HuH-7.5 (cell line): Measurements from ENCODE around the gene LIN7B.

Source experiments
- DNase-seq: peaks from one replicate; pipeline ENCODE4 v3.0.0; 2011; ENCODE audit warnings: low spot score

LIN7B gene

DNA sequence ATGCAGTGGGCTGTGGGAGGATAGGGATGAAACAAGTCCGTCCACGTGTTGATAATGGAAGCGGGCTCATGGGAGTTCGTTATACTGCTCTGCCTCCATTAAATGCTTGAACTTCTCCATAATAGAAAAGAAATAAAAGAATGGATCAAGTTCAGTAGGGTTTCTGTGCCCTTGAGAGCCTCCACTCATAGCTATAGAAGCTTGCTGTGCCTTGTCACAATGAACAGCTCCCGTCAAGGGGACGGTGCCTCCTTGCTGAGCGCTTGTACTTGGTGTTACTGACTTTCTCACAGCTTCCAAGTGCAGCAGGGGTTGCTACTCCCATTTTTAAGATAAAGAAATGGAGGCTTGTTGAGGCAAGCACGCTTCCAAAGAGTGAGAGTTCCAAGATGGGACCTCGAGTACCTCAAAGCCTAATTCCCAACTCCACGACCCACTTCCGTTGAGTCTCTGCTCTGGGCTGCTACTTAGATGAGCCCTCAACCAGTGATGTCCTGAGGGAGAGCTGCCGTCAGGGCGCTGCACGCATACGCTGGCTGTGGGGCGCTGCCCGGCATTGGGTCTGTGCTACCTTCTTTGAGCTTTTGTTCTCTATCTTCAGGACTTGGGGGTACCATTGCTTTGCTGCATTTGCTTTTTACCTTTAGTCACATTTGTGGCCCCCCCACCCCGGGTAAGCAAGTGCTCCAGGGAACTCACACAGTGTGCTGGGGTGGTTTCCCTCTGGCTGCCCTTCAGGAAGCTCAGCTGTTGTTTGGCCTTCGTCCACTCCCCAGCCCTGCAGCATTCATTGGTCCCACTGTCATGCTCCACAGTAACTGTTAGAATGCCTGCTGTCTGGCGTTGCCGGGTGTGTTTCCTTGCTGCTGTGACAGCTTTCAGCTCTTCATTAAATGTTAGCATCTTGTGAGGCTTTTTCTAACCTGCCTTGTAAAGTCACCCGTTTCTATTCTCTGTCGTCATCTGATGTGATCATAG is 19.4 kb upstream of the LIN7B start:
- DNase-seq, result no peak

DNA sequence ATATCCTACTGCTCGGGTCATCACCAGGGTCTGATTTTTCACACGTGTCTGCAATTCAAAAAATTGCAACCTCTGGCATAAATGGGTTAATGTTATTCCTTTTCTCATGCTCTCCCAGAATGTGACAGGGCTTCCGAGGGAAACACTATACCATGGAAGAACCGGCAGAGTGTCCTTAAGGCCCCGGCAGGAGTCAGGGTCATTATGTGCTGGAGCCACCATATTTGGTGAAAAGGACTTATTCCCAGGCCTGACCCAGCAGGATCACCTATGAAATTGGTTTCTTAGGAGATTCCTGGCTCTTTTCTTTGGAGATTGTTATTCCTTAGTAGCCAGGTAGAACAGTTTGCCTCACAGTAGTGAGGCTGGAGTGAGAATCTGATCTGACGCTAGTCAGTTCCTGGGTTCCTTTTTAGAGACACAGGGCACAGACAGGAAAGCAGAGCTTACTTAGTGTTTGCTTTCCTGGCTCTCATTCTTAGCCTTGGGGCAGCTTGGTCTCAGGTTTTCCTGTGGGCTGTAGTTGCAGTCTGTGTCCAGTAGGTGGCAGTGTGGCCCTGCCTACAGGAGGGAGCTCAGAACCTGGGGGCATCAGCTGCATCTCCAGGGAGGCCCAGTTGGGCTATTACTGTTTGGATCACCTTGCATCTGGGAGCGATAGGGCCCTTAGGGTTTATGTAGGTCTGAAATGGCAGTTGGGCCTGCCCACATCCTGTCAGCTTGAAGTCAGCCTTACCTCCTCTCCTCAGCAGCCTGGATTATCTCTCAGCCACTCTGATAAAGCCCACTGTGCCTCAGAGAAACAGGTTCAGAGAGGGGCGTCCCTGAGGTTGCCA is 16.5 kb upstream of the LIN7B start:
- DNase-seq, result peak; percentile 79

DNA sequence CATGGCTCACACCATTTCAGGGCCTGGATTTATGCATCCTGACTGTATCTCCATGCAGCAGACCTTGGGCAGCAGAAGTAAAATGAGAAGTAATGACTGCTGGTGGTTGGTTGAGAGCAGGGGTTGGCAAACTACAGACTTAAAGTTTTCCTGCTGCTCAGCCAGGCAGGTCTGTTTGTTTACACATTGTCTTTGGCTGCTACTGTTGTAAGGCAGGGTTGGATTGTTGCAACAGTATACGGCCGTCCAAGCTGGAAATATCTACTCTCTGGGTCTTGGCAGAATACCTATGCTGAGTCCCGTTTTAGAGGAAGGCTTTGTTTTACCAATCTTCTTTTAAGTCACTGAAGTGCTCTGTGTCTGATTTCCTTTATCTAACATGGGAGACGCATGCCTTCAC is 15.4 kb upstream of the LIN7B start:
- DNase-seq, result no peak

DNA sequence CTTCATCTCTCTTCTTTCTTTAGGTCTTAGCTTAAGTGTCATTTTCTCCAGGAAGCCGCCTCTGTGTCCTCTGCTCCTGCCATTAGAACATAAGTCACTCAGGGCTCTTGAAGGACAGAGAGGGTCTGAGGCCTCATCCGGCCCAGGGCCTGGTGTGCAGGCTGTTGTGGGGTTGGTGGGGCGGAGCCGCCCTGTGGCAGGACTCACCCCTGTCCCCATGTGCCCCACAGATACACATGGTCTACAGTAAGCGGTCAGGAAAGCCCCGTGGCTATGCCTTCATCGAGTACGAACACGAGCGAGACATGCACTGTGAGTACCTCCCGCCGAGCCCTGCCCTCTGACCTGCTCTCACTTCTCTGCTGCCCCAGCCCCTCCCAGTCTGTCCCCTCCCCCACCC is 13.0 kb upstream of the LIN7B start:
- DNase-seq, result no peak

DNA sequence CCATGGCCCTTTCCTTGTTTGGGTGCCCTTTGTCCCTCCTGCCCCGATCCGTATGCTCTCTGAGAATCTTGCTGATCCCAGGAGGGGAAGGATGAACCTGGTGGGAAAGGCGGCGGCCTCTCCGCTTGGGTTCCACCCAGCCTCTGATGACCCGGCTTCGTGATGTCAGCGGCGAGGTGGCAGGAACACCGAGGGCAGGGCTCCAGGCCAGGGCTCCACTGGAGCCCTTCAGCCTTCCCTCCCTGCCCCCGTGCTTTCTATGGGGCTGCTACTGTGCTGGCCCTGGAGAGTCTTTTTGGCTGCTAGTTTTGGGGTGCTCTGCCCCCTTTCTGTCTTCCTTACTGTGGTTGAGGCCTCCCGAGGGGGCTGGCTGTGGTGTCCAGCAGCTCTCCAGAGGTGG is 11.9 kb upstream of the LIN7B start:
- no peak for DNase-seq

DNA sequence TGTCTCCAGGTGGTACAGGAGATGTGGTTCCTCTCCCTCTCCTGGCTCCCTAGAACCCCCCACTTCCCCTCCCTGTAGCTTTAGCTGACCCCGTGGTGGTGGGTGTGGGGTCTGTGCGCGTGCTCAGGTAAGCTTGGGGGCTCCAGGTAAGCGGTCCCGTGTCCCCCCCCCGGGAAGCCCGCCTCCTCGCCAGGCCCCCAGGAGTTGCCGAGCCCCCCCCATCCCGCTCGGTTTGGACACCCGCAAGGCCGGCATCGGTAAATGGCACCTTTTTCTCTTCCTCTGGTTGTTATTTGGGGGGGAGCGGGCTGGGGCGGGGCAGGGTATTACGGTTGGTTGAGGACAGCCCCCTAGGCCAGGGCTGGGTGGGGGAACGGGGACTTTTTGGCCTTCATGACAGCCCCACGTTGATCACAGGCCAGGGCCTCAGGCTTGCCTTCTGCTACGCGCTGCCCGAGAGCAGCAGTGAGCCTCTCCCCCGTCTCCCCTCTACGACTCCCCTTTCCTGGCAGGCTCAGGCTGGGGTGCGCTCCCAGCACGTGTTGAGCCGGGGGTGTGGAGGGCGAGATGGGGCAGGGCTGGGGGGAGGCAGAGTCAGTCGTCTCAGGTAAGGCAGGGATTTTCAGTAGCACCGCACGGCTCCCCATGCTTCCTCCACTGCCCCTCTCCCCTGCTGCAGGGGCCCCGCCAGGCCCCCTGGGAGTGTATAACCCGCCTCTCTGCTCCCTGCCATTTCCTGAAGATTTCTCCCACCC is 10.7 kb upstream of the LIN7B start:
- DNase-seq, result no peak

DNA sequence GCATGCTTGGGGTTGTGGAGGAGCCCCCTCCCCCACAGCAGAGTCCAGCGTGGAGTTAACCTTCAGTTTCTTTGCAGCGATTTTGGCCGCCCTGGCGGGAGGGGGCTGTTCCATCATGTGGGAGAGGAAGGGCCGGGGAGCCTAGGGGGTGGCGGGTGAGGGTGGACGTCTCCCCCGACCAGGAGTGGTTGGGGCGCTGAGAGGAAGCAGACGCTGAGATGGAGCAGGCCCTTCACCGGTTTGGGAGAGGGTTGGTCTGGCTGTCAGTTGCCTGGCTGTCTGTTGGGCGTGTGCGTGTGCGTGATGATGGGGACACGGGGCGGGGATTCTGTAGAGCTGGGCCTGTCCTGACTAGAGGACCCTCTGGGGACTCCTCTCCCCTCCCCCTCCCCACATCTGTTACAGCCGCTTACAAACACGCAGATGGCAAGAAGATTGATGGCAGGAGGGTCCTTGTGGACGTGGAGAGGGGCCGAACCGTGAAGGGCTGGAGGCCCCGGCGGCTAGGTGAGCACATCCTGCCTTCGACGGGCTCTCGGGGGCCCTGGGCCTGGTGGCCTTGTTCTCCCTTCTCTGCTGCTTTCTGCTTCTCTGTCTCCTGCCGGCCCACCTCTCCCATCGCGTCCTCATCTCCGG is 9.8 kb upstream of the LIN7B start:
- no peak for DNase-seq

DNA sequence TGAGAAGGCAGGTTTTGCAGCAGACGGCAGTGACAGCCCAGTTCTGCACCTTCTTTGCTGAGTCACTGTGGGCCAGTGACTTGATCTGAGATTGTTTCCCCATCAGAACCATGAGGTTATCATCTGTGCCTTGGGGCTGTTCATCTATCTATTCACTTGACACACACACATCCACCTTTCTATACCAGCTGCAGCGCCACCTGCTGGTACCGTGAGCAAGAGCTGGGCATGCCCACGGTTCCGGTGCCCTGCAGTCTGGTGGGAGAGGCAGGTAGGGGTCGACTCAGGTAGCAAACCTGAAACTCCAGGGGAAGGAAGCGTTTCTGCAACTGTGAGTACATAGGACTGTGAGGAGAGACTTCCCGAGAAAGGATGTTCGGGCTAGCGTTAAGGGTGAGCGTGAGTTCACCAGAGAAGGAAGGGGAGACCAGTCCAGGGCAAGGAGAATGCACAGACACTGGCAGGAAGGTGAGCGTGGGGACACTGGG is 7.5 kb upstream of the LIN7B start:
- peak; percentile 71 for DNase-seq

DNA sequence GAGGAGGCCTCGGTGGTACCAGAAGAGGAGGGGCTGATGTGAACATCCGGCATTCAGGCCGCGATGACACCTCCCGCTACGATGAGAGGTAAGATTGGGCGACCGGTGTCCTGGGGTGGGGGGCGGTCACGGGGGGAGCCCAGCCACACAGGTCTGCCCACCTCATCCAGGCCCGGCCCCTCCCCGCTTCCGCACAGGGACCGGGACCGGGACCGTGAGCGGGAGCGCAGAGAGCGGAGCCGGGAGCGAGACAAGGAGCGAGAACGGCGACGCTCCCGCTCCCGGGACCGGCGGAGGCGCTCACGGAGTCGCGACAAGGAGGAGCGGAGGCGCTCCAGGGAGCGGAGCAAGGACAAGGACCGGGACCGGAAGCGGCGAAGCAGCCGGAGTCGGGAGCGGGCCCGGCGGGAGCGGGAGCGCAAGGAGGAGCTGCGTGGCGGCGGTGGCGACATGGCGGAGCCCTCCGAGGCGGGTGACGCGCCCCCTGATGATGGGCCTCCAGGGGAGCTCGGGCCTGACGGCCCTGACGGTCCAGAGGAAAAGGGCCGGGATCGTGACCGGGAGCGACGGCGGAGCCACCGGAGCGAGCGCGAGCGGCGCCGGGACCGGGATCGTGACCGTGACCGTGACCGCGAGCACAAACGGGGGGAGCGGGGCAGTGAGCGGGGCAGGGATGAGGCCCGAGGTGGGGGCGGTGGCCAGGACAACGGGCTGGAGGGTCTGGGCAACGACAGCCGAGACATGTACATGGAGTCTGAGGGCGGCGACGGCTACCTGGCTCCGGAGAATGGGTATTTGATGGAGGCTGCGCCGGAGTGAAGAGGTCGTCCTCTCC is 6.3 kb upstream of the LIN7B start:
- no peak for DNase-seq

DNA sequence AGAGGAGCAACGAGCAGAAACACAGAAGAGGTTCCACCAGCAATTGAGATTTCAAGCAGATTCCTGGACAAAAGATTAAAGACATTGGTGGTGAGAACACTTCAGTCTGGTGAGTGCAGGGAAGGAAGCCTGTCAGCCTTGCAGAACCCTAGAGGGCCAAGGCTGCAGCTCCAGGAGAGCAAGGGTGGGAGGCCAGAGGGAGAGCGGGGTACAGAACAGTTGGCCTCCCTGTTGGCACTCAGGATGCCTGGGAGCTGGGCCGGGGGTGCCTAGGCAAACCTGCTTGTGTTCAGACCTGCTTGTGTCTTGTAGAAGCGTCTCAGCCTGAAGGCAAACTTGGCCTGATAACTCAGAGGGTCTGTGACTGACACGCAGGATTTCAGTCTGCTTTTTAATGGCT is 5.1 kb upstream of the LIN7B start:
- no peak for DNase-seq

DNA sequence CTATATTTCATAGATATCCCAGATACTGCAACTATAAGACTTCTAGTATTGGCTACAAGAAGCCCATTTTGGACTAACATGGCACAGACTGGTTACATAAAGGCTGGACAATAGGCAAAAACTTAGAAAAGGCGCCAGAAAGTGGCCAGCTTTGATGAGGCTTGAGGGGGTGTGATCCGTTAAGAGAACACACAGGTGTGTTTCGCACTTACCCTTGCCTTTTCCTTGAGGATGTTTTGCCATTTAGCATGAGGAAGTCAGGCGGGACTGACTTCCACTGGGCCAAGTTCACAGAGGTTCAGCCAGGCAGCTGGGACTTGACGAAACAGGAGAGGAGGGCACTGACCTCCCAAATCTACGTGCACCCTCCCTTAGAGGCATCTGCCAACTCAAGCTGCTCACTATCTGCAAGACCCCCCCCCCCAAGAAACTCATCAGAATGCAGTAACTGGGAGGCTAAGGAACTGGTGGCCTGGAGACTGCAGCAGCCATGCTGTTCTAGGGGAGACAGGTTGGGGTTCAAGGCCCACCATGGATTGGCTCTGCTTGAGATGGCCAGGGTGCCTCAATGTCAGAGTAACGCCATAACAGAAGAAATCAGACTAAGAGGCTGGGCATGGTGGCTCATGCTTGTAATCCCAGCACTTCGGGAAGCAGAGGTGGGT is 4.5 kb upstream of the LIN7B start:
- DNase-seq, result no peak

DNA sequence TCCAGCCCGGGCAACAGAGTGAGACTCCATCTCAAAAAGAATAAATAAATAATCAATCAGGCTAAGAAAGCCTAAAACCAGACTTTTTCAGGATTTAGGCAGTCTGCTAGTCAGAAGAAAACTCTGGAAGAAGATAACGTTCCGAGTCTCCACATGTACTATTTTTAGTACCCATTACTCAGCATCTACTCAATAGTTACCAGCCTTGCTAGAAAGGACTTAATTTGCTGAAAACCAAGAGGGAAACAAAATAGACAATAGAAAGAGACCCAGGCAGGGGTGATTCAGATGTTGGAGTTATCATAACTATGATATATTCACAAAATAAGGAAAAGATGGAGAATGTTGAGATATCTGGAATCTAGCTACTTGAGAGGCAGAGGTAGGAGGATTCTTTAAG is 3.6 kb upstream of the LIN7B start:
- DNase-seq, result no peak

DNA sequence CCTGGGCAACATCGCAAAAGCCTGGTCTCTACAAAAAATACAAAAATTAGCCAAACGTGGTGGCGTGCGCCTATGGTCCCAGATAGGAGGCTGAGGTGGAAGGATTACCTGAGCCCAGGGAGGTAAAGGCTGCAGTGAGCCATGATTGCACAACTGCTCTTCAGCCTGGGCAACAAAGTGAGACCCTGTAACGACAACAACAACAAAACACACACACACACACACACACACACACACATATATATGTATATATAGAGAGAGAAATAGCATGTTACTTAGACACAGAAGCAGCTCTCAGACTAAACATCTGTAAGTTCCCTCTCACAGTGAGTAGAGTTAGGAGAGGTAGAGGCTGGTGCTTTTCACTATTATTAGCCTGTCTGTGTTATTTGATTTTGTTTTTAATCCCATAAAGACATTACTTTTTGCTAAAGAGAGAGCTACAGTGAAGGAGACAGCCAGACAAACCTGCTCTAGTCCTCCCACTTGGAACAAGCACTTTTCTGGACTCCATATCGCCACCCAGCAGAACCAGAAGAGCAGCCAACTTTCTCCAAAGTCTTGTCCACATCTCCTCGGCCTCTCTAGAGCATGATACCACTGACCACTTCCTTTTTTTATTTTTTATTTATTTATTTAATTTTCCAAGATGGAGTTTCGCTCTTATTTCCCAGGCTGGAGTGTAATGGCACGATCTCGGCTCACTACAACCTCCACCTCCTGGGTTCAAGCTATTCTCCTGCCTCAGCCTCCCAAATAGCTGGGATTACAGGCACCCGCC is 2.8 kb upstream of the LIN7B start:
- no peak for DNase-seq

DNA sequence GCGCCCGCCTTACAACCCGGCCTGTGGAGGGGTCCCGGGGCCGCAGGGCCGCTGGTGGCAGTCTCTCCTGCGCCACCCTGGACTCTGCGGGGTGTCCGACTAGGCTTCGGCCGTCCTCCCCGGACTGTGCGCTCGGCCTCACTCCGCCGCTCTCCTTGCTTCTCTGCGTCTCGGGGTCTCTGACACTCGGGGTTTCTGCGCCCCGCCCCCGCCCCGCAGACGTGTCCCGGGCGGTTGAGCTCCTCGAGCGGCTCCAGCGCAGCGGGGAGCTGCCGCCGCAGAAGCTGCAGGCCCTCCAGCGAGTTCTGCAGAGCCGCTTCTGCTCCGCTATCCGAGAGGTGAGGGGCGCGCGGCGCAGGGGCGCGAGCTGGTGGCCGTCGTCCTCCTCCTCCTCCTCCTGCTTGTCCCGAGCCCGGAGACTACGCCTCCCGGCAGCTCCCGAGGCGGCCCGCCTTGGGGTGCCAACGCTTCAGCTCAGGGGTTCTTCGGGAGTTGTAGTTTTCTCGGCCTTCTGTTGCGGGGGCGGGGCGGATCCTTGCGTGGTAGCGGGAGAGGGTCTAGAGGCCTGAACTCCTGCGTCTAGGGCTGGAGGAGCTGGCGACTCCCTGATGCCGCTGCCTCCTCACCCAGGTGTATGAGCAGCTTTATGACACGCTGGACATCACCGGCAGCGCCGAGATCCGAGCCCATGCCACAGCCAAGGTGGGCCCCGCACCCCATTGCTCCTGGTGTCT is 627 bp downstream of the LIN7B start:
- peak; percentile 72 for DNase-seq

DNA sequence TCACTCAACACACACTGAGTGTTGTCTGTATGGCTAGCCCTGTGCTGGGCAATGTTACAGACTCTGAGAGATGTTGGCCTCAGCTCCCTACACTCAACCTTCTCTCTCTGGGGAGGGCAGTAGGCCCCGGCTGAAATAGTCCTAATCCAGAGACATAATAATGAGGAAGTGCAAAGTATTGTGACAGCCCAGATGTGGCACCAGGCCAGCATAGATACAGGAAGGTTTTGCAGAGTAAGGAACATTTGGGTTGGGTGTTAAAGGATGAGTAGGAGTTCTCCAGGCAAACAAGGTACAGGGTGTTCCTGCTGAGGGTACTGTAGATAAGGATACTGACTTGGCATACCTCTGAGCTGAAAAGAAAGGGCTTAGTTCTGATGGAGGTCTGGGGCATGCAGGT is 2.4 kb downstream of the LIN7B start:
- no peak for DNase-seq

DNA sequence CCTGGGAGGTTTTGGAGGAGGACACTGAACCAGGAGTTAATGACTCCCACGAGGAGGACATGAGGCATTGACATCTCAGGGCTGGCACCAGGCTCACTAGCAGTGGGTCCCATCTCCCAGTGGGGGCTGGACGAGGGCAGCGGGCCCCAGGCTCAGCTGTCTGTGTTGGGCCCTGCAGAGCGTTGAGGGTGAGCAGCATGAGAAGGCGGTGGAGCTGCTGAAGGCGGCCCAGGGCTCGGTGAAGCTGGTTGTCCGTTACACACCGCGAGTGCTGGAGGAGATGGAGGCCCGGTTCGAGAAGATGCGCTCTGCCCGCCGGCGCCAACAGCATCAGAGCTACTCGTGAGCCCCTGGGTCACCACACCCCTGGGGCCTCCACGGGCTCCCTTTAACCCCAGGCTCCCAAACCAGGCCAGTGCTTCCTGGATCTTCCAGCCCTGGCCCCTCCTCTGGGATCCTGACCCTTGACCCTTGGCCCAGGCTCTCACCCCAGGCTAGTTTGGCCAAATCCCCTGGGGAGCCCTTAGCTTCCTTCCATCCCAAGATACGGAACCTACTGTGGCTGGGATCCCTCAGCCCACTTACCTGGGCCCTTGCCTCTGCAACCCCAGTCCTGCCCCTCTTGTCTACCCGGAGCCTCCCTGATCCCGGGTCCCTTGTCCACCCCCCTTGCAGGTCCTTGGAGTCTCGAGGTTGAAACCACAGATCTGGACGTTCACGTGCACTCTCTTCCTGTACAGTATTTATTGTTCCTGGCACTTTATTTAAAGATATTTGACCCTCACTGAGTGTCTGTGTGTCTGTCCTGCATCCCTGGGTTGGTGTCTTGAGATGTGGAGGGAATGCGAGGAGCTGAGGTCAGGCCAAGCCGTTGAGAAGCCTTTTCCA is 3.8 kb downstream of the LIN7B start:
- no peak for DNase-seq

DNA sequence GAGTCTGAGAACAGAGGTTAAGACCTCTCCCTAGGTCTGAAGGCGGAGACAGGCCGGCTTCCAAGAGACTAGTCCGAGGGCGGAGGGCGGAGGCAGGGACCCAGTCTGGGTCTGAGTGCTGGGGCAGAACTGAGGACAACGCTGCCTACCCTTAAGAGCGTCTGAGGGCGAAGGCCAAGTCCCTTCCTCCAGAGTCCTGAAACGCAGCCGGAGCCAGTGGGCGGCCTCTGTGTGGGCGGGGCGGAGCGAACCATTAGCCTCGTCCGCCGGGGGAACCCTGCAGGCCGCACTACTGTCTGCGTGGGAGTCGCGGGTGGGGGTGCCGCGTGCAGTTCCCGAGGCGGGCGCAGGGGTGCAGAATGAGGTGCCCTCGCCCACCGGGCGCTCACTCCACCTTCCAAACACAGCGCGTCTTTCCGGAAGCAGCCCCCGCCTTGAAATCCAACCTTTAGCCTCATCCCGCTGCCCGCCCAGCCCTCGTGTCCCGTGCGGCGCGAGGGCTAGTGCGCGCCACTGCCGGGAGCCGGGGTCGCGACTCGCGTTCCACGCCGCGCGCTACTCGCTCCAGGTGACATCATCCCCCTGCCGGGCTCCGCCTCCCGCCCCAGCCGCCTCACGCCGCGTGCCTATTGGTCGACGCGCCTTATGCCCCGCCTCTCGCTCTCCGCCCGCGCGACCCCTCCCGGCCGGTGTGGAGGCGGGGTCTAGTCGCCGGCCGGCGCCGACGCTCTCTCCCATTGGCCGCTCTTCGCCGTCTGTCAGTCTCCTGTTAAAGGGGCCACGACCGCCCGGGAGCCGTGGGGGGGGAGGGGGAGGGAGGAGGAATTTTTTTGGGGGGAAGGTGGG is 4.6 kb downstream of the LIN7B start, which contains the start of gene C19orf73:
Gene C19orf73, minus strand, starts transcription at position 579 of the 846 bp plus-strand sequence. Its CDS starts 121 bp downstream, at position 458.
- DNase-seq, result peak; percentile 98
